ENCODE measurements around the gene CPLX1.
"Not testable (repeated sequence)": the region's sequence is repeated elsewhere in the genome, so short reads cannot be mapped to it uniquely, and the experiment has no call there.

The CPLX1 gene

DNA sequence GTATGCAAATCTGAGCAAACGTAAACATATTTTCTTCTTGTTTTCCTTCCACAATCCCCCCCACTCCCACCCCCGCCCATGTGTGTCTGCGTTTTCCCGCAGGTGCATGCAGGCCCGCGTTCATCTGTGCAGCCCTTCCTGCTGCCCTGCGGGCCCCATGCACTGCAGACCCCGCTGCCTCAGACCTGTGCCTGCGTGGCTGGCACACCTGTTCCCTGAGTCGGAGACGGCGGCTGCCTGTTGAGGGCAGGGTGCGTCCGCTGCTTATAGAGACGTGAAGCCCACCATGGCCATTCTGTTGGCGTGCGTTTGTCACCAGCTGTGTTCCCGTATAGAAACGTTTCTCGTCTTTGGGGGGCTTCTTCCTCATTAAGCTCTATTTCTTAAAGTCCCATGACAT lies 68.8 kb downstream of the CPLX1 start:
- no peak for DNase-seq (ENCODE audit: low read depth in 2 of 2)

DNA sequence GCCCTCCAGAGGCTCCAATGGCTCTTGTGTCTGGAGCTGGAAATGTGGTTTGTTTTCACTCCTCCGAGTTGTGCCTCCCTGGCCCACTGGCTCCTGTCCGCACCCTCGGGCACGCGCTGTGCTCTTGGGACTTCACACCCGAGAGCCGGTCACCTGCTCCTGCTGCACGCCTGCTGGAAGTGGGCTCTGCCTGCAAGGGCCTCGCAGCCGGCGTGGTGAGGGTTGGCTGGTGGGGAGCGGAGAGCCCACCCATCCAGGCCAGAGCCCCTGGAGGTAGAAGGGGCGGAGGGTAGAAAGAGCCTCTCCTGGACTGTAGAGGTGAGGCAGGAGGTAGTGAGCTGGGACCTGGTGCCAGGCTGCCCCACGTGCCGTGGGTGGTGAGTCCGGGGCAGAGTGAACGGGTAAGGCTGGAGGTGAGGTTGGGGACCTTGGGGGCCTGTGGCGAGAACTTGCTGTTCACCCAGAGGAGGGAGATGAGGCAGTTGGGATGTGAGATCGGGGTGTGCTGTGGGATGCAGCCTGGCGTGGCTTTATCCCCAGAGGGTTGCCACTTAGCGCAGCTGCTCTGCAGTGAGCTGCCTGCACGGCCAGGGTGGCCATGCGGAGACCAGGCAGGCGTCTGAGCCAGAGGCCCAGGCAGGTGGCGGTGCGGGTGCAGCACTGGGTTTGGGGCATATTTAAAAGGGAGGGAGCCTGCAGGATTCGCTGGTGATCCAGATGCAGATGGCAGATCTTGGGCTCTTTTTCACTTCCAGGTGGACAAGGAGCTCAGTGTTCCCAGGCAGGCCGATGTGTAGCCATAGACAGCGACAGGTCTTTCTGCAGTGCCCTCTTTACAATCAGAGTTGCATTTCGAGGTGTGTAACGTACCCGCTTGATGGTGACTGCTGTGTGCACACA lies 71.5 kb downstream of the CPLX1 start:
- DNase-seq (ENCODE audit: low read depth in 2 of 2): no peak

- DNase-seq (ENCODE audit: low read depth in 2 of 2): not testable (repeated sequence)
These were observed 72.7 kb downstream of the CPLX1 start for GRCh38 chr4:753186-753585.

DNA sequence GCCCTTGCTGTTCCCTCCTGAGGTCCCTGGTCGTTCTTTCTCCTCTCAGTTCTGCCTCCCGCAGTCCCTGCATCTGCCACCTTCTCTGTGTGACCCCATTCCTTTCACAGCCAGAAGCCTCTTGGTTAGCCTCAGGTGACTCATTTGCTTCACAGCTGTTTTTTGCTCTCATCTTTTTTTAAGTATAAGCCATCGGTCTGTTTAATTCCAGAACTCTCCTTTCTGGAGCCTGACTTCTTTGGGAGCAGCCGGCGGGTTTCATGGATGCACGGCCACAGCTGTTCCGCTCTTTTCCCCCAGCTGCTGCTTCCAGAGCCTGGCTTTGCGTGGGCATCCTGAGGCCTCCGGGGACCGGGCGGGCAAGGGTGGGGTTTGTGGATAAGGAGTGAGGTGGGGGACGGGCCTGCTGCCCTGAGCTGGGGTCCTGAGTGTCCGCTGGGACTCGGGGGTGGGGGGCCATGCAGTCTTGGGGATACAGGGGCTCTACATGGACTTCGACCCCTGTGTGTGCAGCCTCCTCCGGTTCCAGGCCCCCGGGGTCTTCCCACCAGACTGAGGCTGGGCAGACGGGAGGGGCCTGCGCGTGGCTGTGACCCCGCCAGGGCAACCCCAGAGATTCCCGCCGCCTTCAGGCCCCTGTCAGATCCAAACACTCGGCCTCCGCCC lies 73.6 kb downstream of the CPLX1 start:
- DNase-seq (ENCODE audit: low read depth in 2 of 2): no peak

- DNase-seq (ENCODE audit: low read depth in 2 of 2): no peak
These were observed 74.3 kb downstream of the CPLX1 start for GRCh38 chr4:751676-752075.

DNA sequence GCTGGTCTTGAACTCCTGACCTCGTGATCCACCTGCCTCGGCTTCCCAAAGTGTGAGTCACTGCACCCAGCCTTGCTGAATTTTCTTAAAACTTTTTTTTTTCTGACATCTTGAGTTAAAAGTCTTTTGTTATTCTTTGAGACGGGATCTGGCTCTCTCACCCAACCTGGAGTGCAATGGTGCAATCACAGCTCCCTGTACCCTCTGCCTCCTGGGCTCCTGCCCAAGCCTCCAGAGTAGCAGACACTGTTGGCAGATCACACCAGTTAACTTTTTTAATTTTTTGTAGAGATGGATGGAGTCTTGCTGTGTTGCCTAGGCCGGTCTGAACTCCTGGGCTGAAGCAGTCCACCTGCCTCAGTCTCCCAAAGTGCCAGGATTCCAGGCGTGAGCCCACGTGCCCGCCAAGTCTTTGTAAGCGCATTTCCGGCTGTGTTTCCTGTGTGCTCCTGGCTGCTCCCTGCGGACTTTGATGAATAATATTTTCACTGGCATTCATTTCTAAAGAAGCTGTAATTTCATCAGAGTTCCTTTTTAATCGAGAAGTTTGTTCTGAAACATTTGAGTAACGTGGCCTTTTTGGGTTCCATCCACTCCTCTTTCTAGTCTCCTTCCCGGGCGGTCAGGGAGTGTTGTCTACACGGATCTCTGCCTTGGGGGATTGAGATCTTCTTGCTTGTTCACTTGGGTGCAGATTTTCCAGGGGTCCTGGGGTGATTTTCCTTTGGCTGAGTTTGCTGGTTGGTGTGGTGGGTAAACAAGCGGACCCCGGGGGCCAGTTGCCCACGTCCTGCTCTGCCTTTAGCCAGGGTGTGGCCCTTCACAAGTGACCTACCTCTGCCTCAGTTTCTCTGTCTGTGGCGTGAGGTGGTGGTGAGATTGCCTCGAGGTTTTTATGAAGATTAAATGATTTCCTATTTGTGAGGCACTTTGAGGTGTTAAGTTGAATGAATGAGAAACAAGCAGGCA lies 75.9 kb downstream of the CPLX1 start:
- DNase-seq (ENCODE audit: low read depth in 2 of 2): no peak

- no peak for DNase-seq (ENCODE audit: low read depth in 2 of 2)
These were observed 77.5 kb downstream of the CPLX1 start for GRCh38 chr4:748461-748860.

DNA sequence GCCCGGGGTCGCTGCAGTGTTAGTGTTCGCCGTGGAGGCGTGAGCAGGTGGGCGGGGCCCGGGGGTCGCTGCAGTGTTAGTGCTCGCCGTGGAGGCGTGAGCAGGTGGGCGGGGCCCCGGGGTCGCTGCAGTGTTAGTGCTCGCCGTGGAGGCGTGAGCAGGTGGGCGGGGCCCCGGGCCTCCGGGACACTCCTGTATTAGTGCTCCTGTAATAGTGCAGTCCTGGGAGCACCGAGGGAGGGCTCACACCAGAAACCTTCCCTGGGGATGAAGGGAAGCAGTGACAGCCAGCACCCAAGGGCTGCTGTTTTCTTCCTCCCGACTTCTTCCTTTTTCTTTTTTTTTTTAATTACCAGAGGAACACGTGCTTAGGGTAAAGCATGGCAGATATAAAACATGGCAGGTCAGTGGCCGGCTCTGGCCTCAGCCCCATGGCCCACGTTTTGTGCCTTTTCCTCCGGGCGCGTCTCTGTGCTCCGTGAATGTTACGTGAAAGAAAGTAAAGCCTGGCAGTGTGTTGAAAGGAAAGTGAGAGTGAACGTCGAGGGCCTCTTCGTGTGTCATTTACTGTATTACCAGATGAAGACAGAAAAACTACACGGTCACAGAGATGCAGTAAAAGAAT lies 78.3 kb downstream of the CPLX1 start:
- no peak for DNase-seq (ENCODE audit: low read depth in 2 of 2)

DNA sequence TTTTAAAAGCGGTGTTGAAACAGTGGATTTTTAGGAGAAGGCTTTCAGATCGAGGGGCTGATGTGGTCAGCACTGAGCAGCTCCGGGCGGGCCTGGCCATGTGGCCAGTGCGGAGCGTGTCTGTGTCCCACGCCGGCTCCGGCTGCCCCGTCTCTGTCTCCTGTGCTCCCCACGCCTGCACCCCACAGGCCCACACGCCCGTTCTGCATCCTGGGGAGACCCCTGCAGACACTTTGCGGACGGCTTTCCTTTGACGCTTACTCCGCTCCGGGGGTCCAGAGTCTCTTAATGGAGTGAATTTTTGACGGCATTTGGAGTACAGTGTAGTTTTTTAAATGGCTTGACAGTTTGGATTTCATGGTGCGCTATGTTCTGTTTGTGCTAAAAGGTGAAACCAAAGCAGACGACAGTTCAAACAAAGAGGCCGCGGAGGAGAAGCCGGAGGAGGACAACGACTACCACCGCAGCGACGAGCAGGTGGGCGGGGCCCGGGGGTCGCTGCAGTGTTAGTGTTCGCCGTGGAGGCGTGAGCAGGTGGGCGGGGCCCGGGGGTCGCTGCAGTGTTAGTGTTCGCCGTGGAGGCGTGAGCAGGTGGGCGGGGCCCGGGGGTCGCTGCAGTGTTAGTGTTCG lies 81.6 kb downstream of the CPLX1 start:
- no peak for DNase-seq (ENCODE audit: low read depth in 2 of 2)

GRCh38 chr4:743463-744211 lies 82.3 kb downstream of the CPLX1 start:
- DNase-seq (ENCODE audit: low read depth in 2 of 2): no peak

GRCh38 chr4:742742-743311 lies 83.1 kb downstream of the CPLX1 start:
- peak; percentile 53 to 67 for DNase-seq (ENCODE audit: low read depth in 2 of 2)

- DNase-seq (ENCODE audit: low read depth in 2 of 2): no peak
These were observed 83.7 kb downstream of the CPLX1 start for GRCh38 chr4:742096-742741.

GRCh38 chr4:740656-741282 lies 85.2 kb downstream of the CPLX1 start:
- DNase-seq (ENCODE audit: low read depth in 2 of 2): no peak

GRCh38 chr4:740011-740410 lies 85.9 kb downstream of the CPLX1 start:
- no peak for DNase-seq (ENCODE audit: low read depth in 2 of 2)

DNA sequence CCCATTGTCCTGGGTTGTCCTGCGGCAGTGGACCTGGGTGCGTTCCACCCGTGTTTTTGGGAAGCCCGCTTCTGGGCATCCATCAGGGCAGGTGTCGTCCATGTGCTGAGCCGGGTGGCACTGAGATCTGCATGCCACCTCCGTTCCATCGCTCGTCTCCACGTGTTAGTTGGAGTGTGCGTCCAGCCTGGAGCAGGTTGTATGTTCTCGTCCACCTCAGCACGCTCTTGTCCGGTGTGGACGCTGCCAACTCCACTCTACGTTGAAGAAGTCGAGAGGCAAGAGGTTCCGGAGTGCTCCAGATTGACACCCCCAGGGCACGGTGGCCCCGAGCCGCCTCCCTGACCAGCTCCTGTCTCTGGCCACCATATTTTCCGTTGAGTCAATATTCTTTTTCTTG lies 86.4 kb downstream of the CPLX1 start:
- DNase-seq (ENCODE audit: low read depth in 2 of 2): no peak

DNA sequence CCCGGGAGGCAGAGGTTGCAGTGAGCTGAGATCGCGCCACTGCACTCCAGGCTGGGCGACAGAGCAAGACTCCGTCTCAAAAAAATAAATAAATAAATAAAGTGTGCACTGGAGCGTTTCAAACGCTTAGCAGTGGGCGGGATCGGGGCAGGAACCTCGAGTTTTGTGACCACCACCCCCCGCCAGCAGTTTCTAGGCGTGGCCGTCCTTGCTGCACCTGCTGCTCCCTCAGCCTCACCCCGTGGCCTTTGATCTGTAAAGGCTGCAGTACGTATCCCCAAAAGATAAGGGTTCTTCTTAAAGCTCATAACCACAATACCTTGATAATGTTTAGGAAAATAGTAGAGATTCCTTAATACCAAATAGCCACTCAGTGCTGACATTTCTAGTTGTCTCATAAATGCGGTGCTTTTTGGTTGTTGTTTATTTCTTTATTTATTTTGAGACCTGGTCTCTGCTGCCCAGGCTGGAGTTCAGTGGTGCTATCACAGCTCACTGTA lies 87.1 kb downstream of the CPLX1 start:
- DNase-seq (ENCODE audit: low read depth in 2 of 2): no peak

- not testable (repeated sequence) for DNase-seq (ENCODE audit: low read depth in 2 of 2)
These were observed 89.4 kb downstream of the CPLX1 start for GRCh38 chr4:736561-736960.

DNA sequence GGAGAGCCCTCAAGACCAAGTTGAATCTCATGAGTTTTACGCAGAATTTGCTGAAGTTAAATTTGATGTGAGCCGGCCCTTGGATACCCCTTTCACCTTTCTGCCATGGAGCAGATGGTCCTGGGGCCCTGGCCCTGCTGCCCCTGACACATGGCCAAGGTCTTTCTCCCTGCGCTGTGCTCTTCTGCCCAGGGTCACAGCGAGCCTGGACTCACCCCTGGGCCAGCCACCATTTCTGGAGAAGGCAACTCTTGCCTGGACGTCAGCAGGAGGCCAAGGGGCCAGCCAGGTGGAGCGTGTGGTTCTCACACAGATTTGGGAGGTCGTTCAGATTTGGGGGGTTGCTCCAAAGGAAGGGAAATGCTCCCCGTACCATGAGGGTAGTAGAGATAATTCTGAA lies 90.3 kb downstream of the CPLX1 start:
- no peak for DNase-seq (ENCODE audit: low read depth in 2 of 2)
